COLO668 (cell line): Measurements from ENCODE around the gene PCDHGB3.
A peak's percentile ranks its signal among the peaks of the same experiment; 100 is the strongest.
"Not testable (repeated sequence)": the region's sequence is repeated elsewhere in the genome, so short reads cannot be mapped to it uniquely, and the experiment has no call there.

Experiments used
- DNase-seq: peaks from one replicate; lab custom pipeline; 2025; ENCODE audit not compliant: unreplicated experiment; lab: John Stamatoyannopoulos, UW

PCDHGB3 gene

DNA sequence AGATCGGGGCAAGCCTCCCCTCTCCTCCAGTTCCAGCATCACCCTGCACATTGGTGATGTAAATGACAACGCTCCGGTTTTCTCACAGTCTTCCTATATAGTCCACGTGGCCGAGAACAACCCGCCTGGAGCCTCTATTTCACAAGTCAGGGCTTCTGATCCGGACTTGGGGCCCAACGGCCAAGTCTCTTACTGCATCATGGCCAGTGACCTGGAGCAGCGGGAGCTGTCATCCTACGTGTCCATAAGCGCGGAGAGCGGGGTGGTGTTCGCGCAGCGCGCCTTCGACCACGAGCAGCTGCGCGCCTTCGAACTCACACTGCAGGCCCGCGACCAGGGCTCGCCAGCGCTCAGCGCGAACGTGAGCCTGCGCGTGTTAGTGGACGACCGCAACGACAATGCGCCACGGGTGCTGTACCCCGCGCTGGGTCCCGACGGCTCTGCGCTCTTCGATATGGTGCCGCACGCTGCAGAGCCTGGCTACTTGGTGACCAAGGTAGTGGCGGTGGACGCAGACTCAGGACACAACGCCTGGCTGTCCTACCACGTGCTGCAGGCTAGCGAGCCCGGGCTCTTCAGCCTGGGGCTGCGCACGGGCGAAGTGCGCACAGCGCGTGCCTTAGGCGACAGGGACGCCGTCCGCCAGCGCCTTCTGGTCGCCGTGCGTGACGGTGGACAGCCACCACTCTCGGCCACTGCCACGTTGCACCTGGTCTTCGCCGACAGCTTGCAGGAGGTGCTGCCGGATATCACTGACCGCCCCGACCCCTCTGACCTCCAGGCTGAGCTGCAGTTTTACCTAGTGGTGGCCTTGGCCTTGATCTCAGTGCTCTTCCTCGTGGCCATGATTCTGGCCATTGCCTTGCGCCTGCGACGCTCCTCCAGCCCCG is 19.4 kb downstream of the PCDHGB3 start:
- no peak for DNase-seq

- DNase-seq = no peak
These were observed 22.6 kb downstream of the PCDHGB3 start, which contains the start of gene PCDHGA8 for GRCh38 chr5:141392429-141393198. PCDHGA8 (plus strand) TSS chr5:141392633; CDS start chr5:141392814, 181 bp downstream.

GRCh38 chr5:141393267-141393666 is 23.2 kb downstream of the PCDHGB3 start:
- DNase-seq = no peak

- DNase-seq = not testable (repeated sequence)
These were observed 24.6 kb downstream of the PCDHGB3 start for GRCh38 chr5:141394401-141395187.

- DNase-seq = not testable (repeated sequence)
These were observed 27.9 kb downstream of the PCDHGB3 start, which contains the start of gene PCDHGB5 for GRCh38 chr5:141397756-141398551. PCDHGB5 (plus strand) TSS chr5:141397947; CDS start chr5:141398128, 181 bp downstream.

- DNase-seq = no peak
These were observed 28.6 kb downstream of the PCDHGB3 start for GRCh38 chr5:141398608-141399007.

DNA sequence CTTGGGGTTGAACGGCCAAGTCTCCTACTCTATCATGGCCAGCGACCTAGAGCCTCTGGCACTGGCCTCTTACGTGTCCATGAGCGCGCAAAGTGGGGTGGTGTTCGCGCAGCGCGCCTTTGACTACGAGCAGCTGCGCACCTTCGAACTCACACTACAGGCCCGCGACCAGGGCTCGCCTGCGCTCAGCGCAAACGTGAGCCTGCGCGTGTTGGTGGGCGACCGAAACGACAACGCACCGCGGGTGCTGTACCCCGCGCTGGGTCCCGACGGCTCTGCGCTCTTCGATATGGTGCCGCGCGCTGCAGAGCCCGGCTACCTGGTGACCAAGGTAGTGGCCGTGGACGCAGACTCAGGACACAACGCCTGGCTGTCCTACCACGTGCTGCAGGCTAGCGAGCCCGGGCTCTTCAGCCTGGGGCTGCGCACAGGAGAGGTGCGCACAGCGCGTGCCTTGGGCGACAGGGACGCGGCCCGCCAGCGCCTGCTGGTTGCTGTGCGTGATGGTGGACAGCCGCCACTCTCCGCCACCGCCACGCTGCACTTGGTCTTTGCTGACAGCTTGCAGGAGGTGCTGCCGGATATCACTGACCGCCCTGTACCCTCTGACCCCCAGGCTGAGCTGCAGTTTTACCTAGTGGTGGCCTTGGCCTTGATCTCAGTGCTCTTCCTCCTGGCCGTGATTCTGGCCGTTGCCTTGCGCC is 29.7 kb downstream of the PCDHGB3 start:
- no peak for DNase-seq

DNA sequence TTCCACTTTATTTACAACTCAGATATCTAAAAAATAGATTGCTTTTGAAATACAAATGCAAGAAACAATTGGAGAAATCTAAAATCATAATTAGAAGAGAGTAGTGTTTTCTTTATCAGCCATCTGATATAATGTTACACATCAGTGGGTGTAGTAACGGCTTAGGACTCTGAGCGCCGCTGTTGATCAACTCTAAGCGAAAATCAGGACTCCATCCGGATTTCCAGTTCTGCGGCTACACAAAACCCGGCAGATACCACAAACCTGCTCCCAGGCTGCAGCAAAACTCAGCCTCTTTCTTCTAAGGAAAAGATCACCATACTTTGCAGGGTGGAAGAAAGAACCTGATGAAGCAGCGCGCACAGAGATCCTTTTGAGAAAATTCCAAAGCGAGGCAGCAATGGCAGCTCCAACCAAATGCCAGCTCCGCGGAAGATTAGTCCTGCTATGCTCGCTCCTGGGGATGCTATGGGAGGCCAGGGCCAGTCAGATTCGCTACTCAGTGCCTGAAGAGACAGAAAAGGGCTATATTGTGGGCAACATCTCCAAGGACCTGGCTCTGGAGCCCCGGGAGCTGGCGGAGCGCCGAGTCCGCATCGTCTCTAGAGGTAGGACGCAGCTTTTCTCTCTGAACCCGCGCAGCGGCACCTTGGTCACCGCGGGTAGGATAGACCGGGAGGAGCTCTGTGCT is 32.7 kb downstream of the PCDHGB3 start, which contains the start of gene PCDHGA9:
TSS of gene PCDHGA9 (plus strand) at position 226 of the 691 bp plus-strand sequence. CDS start at position 401, 175 bp downstream.
- DNase-seq = no peak

DNA sequence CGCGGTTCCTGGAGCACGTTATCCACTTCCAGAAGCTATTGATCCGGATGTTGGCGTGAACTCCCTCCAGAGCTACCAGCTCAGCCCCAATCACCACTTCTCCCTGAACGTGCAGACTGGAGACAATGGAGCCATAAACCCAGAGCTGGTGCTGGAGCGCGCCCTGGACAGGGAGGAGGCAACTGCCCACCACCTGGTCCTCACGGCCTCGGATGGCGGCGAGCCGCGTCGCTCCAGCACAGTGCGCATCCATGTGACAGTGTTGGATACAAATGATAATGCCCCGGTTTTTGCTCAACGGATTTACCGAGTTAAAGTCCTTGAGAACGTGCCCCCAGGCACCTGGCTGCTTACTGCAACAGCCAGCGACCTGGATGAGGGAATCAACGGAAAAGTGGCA is 33.3 kb downstream of the PCDHGB3 start:
- no peak for DNase-seq

DNA sequence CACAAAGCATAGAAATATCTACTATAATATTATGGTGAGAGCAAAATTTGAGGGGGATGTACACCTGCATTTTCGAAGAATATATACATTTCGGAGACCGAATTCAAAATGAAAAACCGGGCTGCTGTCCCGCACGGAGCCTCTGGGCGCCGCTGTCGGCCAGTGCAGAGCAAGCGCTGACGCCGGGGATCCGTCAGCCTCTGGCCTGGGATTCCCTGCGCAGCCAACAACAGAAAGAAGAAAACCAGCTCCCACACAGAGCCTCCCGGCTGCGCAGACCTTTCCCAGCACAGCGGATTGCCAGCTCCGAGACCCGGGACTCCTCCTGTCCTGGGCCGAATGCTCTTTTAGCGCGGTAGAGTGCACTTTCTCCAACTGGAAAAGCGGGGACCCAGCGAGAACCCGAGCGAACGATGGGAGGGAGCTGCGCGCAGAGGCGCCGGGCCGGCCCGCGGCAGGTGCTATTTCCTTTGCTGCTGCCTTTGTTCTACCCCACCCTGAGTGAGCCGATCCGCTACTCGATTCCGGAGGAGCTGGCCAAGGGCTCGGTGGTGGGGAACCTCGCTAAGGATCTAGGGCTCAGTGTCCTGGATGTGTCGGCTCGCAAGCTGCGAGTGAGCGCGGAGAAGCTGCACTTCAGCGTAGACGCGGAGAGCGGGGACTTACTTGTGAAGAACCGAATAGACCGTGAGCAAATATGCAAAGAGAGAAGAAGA is 37.9 kb downstream of the PCDHGB3 start, which contains the start of gene PCDHGB6:
TSS of gene PCDHGB6 (plus strand) at position 232 of the 716 bp plus-strand sequence. CDS start at position 414, 182 bp downstream.
- DNase-seq = not testable (repeated sequence)

GRCh38 chr5:141409598-141410306 is 39.7 kb downstream of the PCDHGB3 start:
- no peak for DNase-seq

DNA sequence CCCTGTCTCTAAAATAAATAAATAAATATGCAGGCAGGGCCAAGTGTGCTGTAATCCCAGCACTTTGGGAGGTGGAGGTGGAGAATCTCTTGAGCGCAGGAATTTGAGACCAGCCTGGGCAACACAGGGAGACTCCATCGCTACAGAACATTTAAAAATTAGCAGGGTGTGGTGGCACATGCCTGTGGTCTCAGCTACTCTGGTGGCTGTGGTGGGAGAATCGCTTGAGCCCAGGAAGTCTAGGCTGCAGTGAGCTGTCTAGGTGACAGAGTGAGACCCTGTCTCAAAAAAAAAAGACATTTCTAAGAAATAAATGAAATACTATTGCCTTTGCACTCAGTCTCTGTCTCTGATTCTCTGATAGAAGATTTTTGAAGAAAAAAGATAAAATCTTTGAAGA is 41.5 kb downstream of the PCDHGB3 start:
- DNase-seq = no peak

DNA sequence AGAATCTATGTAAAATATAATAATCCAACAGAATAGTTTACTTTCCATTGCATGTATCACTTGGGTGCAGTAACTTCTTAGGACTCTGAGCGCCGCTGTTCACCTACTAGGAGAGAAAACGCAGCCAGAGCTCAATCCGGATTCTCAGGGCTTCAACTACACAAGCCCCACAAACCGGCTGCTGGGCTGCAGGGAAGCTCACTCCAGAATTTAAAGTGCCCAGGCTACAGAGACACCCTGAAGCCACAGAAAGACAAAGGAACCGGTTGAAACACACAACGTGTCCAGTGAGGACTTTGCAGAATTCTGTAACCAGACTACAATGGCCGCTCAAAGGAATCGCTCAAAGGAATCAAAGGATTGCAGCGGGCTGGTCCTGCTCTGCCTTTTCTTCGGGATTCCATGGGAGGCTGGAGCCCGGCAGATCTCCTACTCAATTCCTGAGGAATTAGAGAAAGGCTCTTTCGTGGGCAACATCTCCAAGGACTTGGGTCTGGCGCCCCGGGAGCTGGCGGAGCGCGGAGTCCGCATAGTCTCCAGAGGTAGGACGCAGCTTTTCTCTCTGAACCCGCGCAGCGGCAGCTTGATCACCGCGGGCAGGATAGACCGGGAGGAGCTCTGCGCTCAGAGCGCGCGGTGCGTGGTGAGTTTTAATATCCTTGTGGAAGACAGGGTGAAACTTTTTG is 43.0 kb downstream of the PCDHGB3 start, which contains the start of gene PCDHGA10:
TSS of gene PCDHGA10 (plus strand) at position 134 of the 686 bp plus-strand sequence. CDS start at position 323, 189 bp downstream.
- DNase-seq = peak; percentile 60

GRCh38 chr5:141413540-141414069 is 43.6 kb downstream of the PCDHGB3 start:
- DNase-seq = peak; percentile 29

- DNase-seq = not testable (repeated sequence)
These were observed 44.7 kb downstream of the PCDHGB3 start for GRCh38 chr5:141414548-141415274.

- DNase-seq = not testable (repeated sequence)
These were observed 45.2 kb downstream of the PCDHGB3 start for GRCh38 chr5:141415275-141415618.
